Nephron progenitor cell (in vitro differentiated cells): ENCODE data around the gene CENPP.

Experiments
- DNase-seq: peaks from one replicate; pipeline ENCODE4 v3.0.0; 2021
- H3K27ac Mint-ChIP-seq: 2 replicates; pipeline ENCODE4 v1.8.0; 2021; ENCODE audit warnings: mild to moderate bottlenecking, moderate library complexity, mixed read lengths
- H3K27me3 Mint-ChIP-seq: 2 replicates; pipeline ENCODE4 v1.8.0; 2021; ENCODE audit warnings: mild to moderate bottlenecking, low read depth, mixed read lengths; ENCODE audit not compliant: poor library complexity
- H3K36me3 Mint-ChIP-seq: 2 replicates; pipeline ENCODE4 v1.8.0; 2021; ENCODE audit warnings: low read depth, mixed read lengths
- H3K4me1 Mint-ChIP-seq: 2 replicates; pipeline ENCODE4 v1.8.0; 2021; ENCODE audit warnings: mixed read lengths
- H3K4me3 Mint-ChIP-seq: 2 replicates; pipeline ENCODE4 v1.8.0; 2021; ENCODE audit warnings: mild to moderate bottlenecking, moderate library complexity, mixed read lengths
- H3K9me3 Mint-ChIP-seq: 2 replicates; pipeline ENCODE4 v1.8.0; 2021; ENCODE audit warnings: mild to moderate bottlenecking, moderate library complexity, mixed read lengths
- TF ChIP-seq, protein P1 (sequence below): fragments of 200-600 bp; sonication (generic); IDR thresholded peaks from 2 replicates; pipeline ENCODE4 v1.5.0; 2021; ENCODE audit warnings: antibody characterized with exemption

CENPP gene

DNA sequence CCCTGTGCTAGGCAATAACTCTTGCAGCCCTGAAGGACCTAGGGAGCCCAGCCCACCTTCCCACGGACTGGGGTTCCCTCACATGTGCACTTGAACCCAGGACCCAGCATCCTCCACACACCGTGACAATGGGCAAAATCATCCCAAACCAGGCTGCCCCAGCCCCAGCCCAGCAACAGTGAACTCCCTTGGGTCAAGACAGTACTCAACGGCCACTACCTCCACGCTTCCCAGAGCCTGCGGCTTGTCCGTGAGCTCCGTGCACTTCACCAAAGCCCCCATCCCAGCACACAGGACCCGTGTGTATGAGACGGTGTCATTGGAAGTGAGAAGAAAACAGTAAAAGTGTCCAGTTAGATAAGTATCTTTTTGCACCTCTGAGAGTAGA lies 288.4 kb downstream of the CENPP start:
- Mint-ChIP-seq H3K27me3 (no peaks in the 10 kb centered on the region), H3K4me3 (no peak overlapping the region), H3K9me3 (no peaks in the 10 kb centered on the region), H3K4me1 (peaks cover 33% of the 10 kb centered on the region), H3K36me3 (peaks cover 40% of the 10 kb centered on the region), H3K27ac (no peak overlapping the region)
- TF ChIP-seq, protein P1, sequence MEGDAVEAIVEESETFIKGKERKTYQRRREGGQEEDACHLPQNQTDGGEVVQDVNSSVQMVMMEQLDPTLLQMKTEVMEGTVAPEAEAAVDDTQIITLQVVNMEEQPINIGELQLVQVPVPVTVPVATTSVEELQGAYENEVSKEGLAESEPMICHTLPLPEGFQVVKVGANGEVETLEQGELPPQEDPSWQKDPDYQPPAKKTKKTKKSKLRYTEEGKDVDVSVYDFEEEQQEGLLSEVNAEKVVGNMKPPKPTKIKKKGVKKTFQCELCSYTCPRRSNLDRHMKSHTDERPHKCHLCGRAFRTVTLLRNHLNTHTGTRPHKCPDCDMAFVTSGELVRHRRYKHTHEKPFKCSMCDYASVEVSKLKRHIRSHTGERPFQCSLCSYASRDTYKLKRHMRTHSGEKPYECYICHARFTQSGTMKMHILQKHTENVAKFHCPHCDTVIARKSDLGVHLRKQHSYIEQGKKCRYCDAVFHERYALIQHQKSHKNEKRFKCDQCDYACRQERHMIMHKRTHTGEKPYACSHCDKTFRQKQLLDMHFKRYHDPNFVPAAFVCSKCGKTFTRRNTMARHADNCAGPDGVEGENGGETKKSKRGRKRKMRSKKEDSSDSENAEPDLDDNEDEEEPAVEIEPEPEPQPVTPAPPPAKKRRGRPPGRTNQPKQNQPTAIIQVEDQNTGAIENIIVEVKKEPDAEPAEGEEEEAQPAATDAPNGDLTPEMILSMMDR: no peak
- no peak for DNase-seq

DNA sequence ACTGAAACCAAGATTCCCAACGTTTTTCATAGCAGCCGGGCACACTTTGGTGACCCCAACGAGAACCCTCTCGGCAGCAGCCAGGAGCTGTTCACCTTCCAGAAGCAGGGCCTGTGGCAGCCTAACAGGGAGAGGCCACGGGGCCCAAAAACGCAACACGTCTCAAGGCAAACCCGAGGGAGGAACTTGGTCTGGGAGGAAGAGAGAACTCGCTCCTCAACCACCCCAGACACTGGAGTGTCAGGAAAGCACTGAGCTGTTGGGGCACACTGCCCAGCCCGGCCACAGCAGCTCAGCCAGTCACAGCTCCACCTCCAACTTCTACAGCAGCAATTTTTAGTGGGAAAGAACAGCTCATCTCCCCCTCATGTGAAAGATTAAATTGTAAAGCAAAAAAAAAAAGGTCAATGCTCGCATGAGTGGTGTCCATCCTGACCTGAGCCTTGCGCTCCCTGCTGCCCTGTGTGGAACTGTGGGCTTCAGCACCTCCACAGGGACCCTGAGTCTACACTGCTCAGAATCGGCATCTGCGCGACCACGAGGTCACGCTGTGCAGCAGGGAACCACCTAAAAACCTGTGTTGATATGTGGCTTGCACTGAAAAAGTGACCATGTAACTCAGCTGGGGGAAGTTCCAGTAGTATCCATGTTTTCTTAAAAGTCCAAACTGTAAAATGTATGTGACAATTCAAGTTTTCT lies 289.2 kb downstream of the CENPP start:
- TF ChIP-seq, protein P1: no peak
- H3K9me3 Mint-ChIP-seq: no peaks in the 10 kb centered on the region
- DNase-seq: no peak
- peaks cover 32% of the 10 kb centered on the region for H3K4me1 Mint-ChIP-seq
- no peaks in the 10 kb centered on the region for H3K27me3 Mint-ChIP-seq
- peak overlapping the region; percentile 41 for H3K27ac Mint-ChIP-seq
- H3K36me3 Mint-ChIP-seq: peaks cover 40% of the 10 kb centered on the region
- H3K4me3 Mint-ChIP-seq: no peak overlapping the region

DNA sequence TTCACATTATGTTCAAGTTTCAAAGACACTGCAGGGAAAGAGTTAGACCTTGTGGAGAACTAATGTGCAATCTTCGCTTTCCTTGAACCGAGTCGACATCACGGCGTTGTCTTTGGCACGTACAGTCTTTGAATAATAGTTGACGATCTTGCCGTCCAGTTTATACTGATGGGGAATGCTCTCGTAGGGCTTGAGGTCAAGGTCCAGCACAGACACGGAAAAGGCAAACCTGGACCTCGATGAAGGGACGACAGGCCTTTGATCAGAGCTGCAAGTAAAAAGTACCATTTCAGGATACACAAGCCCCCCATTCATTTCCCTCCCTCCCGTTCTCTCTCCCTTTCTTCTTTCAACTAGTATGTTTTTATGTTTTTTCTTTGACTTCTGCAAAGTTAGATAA lies 290.0 kb downstream of the CENPP start:
- Mint-ChIP-seq H3K36me3 (peaks cover 46% of the 10 kb centered on the region), H3K4me1 (peaks cover 32% of the 10 kb centered on the region), H3K4me3 (no peak overlapping the region), H3K9me3 (no peaks in the 10 kb centered on the region), H3K27me3 (no peaks in the 10 kb centered on the region), H3K27ac (no peak overlapping the region)
- DNase-seq: no peak
- TF ChIP-seq, protein P1: no peak

DNA sequence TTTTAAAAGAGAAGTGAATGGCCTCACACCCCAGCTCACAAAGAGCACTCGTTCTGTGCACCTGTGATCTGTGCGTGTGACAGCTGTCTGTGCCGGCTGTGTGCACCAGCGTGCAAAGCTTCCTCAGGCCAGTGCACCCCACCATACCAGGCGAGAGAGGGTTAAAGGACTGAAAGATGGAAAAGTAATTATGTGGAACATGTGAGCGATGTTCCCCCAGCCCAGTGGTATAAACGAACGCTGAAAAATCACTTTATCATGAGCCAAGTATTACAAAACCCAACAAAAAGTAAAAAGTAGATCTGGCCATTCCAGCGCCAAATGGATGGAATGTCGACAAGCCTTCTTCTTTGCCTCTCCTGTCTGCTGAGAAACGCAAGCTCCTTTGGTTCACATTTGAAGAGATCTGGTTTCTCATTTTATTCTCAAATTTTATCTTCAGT lies 290.5 kb downstream of the CENPP start:
- TF ChIP-seq, protein P1: no peak
- H3K9me3 Mint-ChIP-seq: no peaks in the 10 kb centered on the region
- H3K36me3 Mint-ChIP-seq: peaks cover 45% of the 10 kb centered on the region
- H3K27ac Mint-ChIP-seq: peak overlapping the region; percentile 30
- no peaks in the 10 kb centered on the region for H3K27me3 Mint-ChIP-seq
- peaks cover 32% of the 10 kb centered on the region for H3K4me1 Mint-ChIP-seq
- DNase-seq: no peak
- H3K4me3 Mint-ChIP-seq: no peak overlapping the region

DNA sequence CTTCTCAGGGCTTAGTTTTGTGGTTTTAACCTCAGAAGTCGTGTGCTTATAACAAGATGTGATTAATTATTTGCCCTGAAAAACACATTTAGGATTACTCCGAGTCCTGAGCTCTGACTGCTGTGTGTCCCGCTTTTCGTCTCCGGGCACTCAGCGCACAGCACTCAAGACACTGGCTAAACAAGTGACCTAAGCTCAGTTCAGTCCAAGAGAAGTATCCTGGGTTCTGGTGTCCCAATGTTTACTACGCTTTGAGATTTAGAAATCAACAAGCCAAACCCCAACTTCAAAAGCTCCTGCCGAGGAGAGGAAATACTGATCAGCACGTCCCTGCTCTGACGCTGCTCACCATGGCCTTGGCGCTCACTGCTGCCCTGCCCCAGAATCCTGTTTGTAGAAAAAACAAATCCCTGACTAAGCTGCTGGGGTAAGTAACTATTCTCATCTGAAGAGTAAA lies 290.9 kb downstream of the CENPP start:
- Mint-ChIP-seq H3K9me3 (no peaks in the 10 kb centered on the region), H3K4me1 (peaks cover 28% of the 10 kb centered on the region), H3K27ac (peak overlapping the region; percentile 30), H3K36me3 (peaks cover 41% of the 10 kb centered on the region), H3K27me3 (no peaks in the 10 kb centered on the region), H3K4me3 (no peak overlapping the region)
- no peak for DNase-seq
- TF ChIP-seq, protein P1: no peak
